SK-N-SH treated with all-trans-retinoic acid at 6 μM for 48 hours (cell line): Measurements from ENCODE around the gene ANGPTL1.

Experiments
- BACH2 ChIP-seq: fragments of 250-450 bp; sonication (Bioruptor Pico); IDR thresholded peaks from 2 replicates; pipeline ENCODE4 v1.9.0; 2021; ENCODE audit warnings: mild to moderate bottlenecking, borderline replicate concordance
- PATZ1 ChIP-seq: fragments of 250-450 bp; sonication (Bioruptor Pico); IDR thresholded peaks from 2 replicates; pipeline ENCODE4 v1.8.0; 2020; ENCODE audit warnings: mild to moderate bottlenecking, moderate library complexity, borderline replicate concordance
- POU6F1 ChIP-seq: fragments of 250-450 bp; sonication (Bioruptor Pico); IDR thresholded peaks from 2 replicates; pipeline ENCODE4 v1.8.0; 2021; ENCODE audit warnings: low read depth, mild to moderate bottlenecking, moderate library complexity, borderline replicate concordance
- RARB ChIP-seq: fragments of 250-450 bp; sonication (Bioruptor Pico); IDR thresholded peaks from 2 replicates; pipeline ENCODE4 v1.8.0; 2021; ENCODE audit warnings: mild to moderate bottlenecking, moderate library complexity
- ZC3H10 ChIP-seq: fragments of 250-450 bp; sonication (Bioruptor Pico); IDR thresholded peaks from 2 replicates; pipeline ENCODE4 v1.5.1; 2021; ENCODE audit warnings: mild to moderate bottlenecking, moderate library complexity
- ZFP3 ChIP-seq: fragments of 250-450 bp; sonication (Bioruptor Pico); IDR thresholded peaks from 2 replicates; pipeline ENCODE4 v1.5.0; 2020; ENCODE audit warnings: mild to moderate bottlenecking, moderate library complexity
- ZFP30 ChIP-seq: fragments of 450-650 bp; formaldehyde crosslinking; IDR thresholded peaks from 2 replicates; pipeline ENCODE4 v1.5.0; 2022; ENCODE audit warnings: mild to moderate bottlenecking, moderate library complexity
- ZNF565 ChIP-seq: fragments of 450-650 bp; formaldehyde crosslinking; conservative IDR thresholded peaks from 2 replicates; pipeline ENCODE4 v1.5.0; 2020; ENCODE audit warnings: low read depth, mild to moderate bottlenecking, moderate library complexity
- ZNF8 ChIP-seq: fragments of 450-650 bp; formaldehyde crosslinking; IDR thresholded peaks from 2 replicates; pipeline ENCODE4 v1.5.0; 2020; ENCODE audit warnings: mild to moderate bottlenecking, moderate library complexity

- TF ChIP-seq RARB (CRISPR knock-in tag) (no peak), ZNF565 (no peak), ZFP3 (CRISPR knock-in tag) (no peak), ZFP30 (CRISPR knock-in tag) (no peak), POU6F1 (CRISPR knock-in tag) (no peak), ZC3H10 (CRISPR knock-in tag) (no peak), ZNF8 (CRISPR knock-in tag) (no peak), BACH2 (CRISPR knock-in tag) (no peak), PATZ1 (no peak)
These were observed 60.3 kb downstream of the ANGPTL1 start for GRCh38 chr1:178810585-178810984.
